ENCODE data around the gene QKI.

DNA sequence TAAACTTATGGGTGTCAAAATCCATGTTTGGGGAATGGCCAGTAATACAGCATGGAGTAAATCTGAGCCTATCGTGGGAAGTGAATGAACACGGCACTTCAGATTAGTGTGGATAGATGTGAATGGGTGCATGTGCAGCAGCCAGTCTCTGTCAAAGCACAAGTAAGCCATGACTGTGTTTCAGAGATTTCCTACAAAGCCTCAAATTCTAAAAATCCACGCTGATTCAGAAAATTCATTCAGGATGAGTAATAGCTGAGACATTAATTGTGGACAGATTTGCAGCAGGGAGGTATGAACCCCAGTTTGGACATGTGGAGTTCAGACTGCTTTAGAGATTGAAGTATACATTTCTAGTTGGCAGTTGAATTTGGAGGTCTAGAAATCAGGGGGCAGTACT, 115.1 kb downstream of the QKI start:
- no peak for TF ChIP-seq SPI1 (IDR thresholded peaks at IDR 0.05; ENCODE audit: borderline replicate concordance, low read depth)
- TF ChIP-seq, protein P1, sequence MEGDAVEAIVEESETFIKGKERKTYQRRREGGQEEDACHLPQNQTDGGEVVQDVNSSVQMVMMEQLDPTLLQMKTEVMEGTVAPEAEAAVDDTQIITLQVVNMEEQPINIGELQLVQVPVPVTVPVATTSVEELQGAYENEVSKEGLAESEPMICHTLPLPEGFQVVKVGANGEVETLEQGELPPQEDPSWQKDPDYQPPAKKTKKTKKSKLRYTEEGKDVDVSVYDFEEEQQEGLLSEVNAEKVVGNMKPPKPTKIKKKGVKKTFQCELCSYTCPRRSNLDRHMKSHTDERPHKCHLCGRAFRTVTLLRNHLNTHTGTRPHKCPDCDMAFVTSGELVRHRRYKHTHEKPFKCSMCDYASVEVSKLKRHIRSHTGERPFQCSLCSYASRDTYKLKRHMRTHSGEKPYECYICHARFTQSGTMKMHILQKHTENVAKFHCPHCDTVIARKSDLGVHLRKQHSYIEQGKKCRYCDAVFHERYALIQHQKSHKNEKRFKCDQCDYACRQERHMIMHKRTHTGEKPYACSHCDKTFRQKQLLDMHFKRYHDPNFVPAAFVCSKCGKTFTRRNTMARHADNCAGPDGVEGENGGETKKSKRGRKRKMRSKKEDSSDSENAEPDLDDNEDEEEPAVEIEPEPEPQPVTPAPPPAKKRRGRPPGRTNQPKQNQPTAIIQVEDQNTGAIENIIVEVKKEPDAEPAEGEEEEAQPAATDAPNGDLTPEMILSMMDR (IDR thresholded peaks at IDR 0.05; ENCODE audit: insufficient read depth, low read length) = no peak
- TF ChIP-seq, protein P2, sequence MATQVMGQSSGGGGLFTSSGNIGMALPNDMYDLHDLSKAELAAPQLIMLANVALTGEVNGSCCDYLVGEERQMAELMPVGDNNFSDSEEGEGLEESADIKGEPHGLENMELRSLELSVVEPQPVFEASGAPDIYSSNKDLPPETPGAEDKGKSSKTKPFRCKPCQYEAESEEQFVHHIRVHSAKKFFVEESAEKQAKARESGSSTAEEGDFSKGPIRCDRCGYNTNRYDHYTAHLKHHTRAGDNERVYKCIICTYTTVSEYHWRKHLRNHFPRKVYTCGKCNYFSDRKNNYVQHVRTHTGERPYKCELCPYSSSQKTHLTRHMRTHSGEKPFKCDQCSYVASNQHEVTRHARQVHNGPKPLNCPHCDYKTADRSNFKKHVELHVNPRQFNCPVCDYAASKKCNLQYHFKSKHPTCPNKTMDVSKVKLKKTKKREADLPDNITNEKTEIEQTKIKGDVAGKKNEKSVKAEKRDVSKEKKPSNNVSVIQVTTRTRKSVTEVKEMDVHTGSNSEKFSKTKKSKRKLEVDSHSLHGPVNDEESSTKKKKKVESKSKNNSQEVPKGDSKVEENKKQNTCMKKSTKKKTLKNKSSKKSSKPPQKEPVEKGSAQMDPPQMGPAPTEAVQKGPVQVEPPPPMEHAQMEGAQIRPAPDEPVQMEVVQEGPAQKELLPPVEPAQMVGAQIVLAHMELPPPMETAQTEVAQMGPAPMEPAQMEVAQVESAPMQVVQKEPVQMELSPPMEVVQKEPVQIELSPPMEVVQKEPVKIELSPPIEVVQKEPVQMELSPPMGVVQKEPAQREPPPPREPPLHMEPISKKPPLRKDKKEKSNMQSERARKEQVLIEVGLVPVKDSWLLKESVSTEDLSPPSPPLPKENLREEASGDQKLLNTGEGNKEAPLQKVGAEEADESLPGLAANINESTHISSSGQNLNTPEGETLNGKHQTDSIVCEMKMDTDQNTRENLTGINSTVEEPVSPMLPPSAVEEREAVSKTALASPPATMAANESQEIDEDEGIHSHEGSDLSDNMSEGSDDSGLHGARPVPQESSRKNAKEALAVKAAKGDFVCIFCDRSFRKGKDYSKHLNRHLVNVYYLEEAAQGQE (IDR thresholded peaks at IDR 0.05; ENCODE audit: insufficient replicate concordance, low read depth) = no peak
- TF ChIP-seq POLR2AphosphoS5 (IDR thresholded peaks at IDR 0.05; ENCODE audit: low read depth) = no peak
- TF ChIP-seq GABPA (IDR thresholded peaks at IDR 0.05; ENCODE audit: low read depth) = no peak

Measured in HL-60 (cell line).